Calu3 (cell line): ENCODE data around the gene SMARCA2. TPM values are rescaled to one million over a fixed set of nuclear protein-coding genes. Genes with fewer than 3 reads are reported as not detected.

Source experiments
- BruUV-seq: library from RNA; stranded (reverse); fragments of 400-500 nt; replicated peaks from 2 replicates; lab custom pipeline; 2021; lab: Mats Ljungman, UMichigan
- CTCF ChIA-PET: fragments of 300-600 bp; sonication (Branson Sonifier 250); formaldehyde crosslinking; loops from one replicate; lab custom pipeline; 2022; ENCODE audit warnings: antibody characterized with exemption; lab: Charles Lee
- DNase-seq: peaks from one replicate; pipeline ENCODE4 v3.0.0; 2022
- H3K27ac Mint-ChIP-seq: one replicate; pipeline ENCODE4 v1.8.0; 2022; ENCODE audit warnings: mixed read lengths; ENCODE audit not compliant: unreplicated experiment
- H3K27me3 Mint-ChIP-seq: one replicate; pipeline ENCODE4 v1.8.0; 2022; ENCODE audit warnings: mixed read lengths; ENCODE audit not compliant: unreplicated experiment
- H3K36me3 Mint-ChIP-seq: one replicate; pipeline ENCODE4 v1.8.0; 2022; ENCODE audit warnings: mild to moderate bottlenecking, moderate library complexity, mixed read lengths; ENCODE audit not compliant: insufficient read depth, unreplicated experiment
- H3K4me1 Mint-ChIP-seq: one replicate; pipeline ENCODE4 v1.8.0; 2022; ENCODE audit warnings: mild to moderate bottlenecking, low read depth, mixed read lengths; ENCODE audit not compliant: unreplicated experiment
- H3K4me3 Mint-ChIP-seq: one replicate; pipeline ENCODE4 v1.8.0; 2022; ENCODE audit warnings: mild to moderate bottlenecking, low read depth, moderate library complexity, mixed read lengths; ENCODE audit not compliant: unreplicated experiment
- H3K9me3 Mint-ChIP-seq: one replicate; pipeline ENCODE4 v1.8.0; 2022; ENCODE audit warnings: low read depth, mixed read lengths; ENCODE audit not compliant: unreplicated experiment
- CTCF ChIP-seq: fragments of 200-600 bp; IDR thresholded peaks from one replicate; pipeline ENCODE4 v1.8.0; 2022; ENCODE audit warnings: antibody characterized with exemption; ENCODE audit not compliant: unreplicated experiment
- intact Hi-C: fragments of 100-400 bp; cut with micrococcal nuclease; formaldehyde crosslinking; loops from one replicate; pipeline ENCODE4 v1.10.0; 2022; ENCODE audit not compliant: unreplicated experiment
- total RNA-seq: library from RNA; stranded (reverse); gene quantifications from 2 replicates; pipeline ENCODE4 v1.2.3, GENCODE V29; 2022

The SMARCA2 gene
- total RNA-seq, 1 experiment from 2014 or later: 47.4 TPM

GRCh38 chr9:2024888-2025782 is 10.0 kb downstream of the SMARCA2 start:
- no peak for DNase-seq
- CTCF ChIA-PET: no interaction called here
- no peak for TF ChIP-seq CTCF
- Mint-ChIP-seq H3K36me3 (no peaks in the 10 kb centered on the region), H3K4me1 (no peaks in the 10 kb centered on the region), H3K4me3 (no peak overlapping the region), H3K27ac (no peak overlapping the region), H3K27me3 (no peaks in the 10 kb centered on the region), H3K9me3 (no peaks in the 10 kb centered on the region)
- intact Hi-C loops: no loop called here
- BruUV-seq: no TSS peak

- no peak overlapping the region for H3K27ac Mint-ChIP-seq
- TF ChIP-seq CTCF: no peak
- CTCF ChIA-PET: no interaction called here
- no TSS peak for BruUV-seq
- DNase-seq: no peak
- H3K4me1 Mint-ChIP-seq: no peaks in the 10 kb centered on the region
- H3K9me3 Mint-ChIP-seq: no peaks in the 10 kb centered on the region
- no peaks in the 10 kb centered on the region for H3K36me3 Mint-ChIP-seq
- intact Hi-C loops: no loop called here
- no peaks in the 10 kb centered on the region for H3K27me3 Mint-ChIP-seq
- no peak overlapping the region for H3K4me3 Mint-ChIP-seq
Measured at GRCh38 chr9:2026220-2026997, 11.3 kb downstream of the SMARCA2 start.

GRCh38 chr9:2027543-2028160 is 12.5 kb downstream of the SMARCA2 start:
- no peaks in the 10 kb centered on the region for H3K27me3 Mint-ChIP-seq
- BruUV-seq: no TSS peak
- intact Hi-C loops: no loop called here
- TF ChIP-seq CTCF: no peak
- CTCF ChIA-PET: no interaction called here
- H3K36me3 Mint-ChIP-seq: no peaks in the 10 kb centered on the region
- H3K4me3 Mint-ChIP-seq: no peak overlapping the region
- H3K4me1 Mint-ChIP-seq: no peaks in the 10 kb centered on the region
- H3K27ac Mint-ChIP-seq: no peak overlapping the region
- DNase-seq: no peak
- no peaks in the 10 kb centered on the region for H3K9me3 Mint-ChIP-seq

- no TSS peak for BruUV-seq
- H3K27ac Mint-ChIP-seq: no peak overlapping the region
- H3K27me3 Mint-ChIP-seq: no peaks in the 10 kb centered on the region
- intact Hi-C loops: no loop called here
- no peak overlapping the region for H3K4me3 Mint-ChIP-seq
- DNase-seq: no peak
- CTCF ChIA-PET: no interaction called here
- no peak for TF ChIP-seq CTCF
- no peaks in the 10 kb centered on the region for H3K9me3 Mint-ChIP-seq
- H3K4me1 Mint-ChIP-seq: no peaks in the 10 kb centered on the region
- H3K36me3 Mint-ChIP-seq: no peaks in the 10 kb centered on the region
Measured at GRCh38 chr9:2028888-2029287, 13.7 kb downstream of the SMARCA2 start.
